ENCODE results near the gene WDR27. TPM values are rescaled to one million over a fixed set of nuclear protein-coding genes. Genes with fewer than 3 reads are reported as not detected.

WDR27 gene
- polyA plus RNA-seq, 3 donors = 0.95 to 20.5 (median 2.0) TPM

GRCh38 chr6:169479783-169480495, 221.9 kb downstream of the WDR27 start:
- intact Hi-C loops (cut with micrococcal nuclease) = no loop called here
- DNase-seq = no peak
- H3K4me3 Mint-ChIP-seq = no peak overlapping the region
- Histone ChIP-seq H3K4me3 (replicated peaks in 1 of 3; ENCODE audit: low read depth in 2 of 3, low read length in 3 of 3) (no peak overlapping the region), H2AFZ (ENCODE audit: insufficient read depth, low read depth, low read length, poor library complexity, severe bottlenecking) (no peak overlapping the region), H3K4me2 (replicated peaks; ENCODE audit: extremely low read depth, low read length, poor library complexity, severe bottlenecking) (no peak overlapping the region), H3K4me1 (ENCODE audit: control insufficient read depth in 1 of 2, insufficient read depth in 2 of 2, low read length in 2 of 2) (no peaks in the 10 kb centered on the region), H3K36me3 (replicated peaks in 1 of 2; ENCODE audit: control insufficient read depth in 1 of 2, insufficient read depth in 2 of 2, low read length in 2 of 2) (no peaks in the 10 kb centered on the region), H4K20me1 (ENCODE audit: insufficient read depth, low read length) (no peaks in the 10 kb centered on the region), H3K79me2 (ENCODE audit: insufficient read depth, low read length) (no peaks in the 10 kb centered on the region), H3K27ac (ENCODE audit: low read depth in 1 of 2, low read length in 2 of 2) (no peak overlapping the region), H3K9ac (ENCODE audit: insufficient read depth, low read length, poor library complexity, severe bottlenecking) (no peak overlapping the region), H3K9me3 (replicated peaks in 1 of 2; ENCODE audit: control insufficient read depth in 1 of 2, insufficient read depth in 1 of 2, low read length in 2 of 2) (peaks cover 31 to 36% of the 10 kb centered on the region in 2 donors), H3K27me3 (ENCODE audit: control insufficient read depth in 2 of 2, insufficient read depth in 2 of 2, low read length in 2 of 2) (no peaks in the 10 kb centered on the region)
- H3K27ac Mint-ChIP-seq = no peak overlapping the region
- H3K27me3 Mint-ChIP-seq (ENCODE audit: low read depth in 3 of 3) = no peaks in the 10 kb centered on the region
- H3K9me3 Mint-ChIP-seq = peaks cover 20 to 57% (median 34%) of the 10 kb centered on the region in 7 donors
- no peaks in the 10 kb centered on the region for H3K36me3 Mint-ChIP-seq
- no peaks in the 10 kb centered on the region for H3K4me1 Mint-ChIP-seq
- TF ChIP-seq CTCF (IDR thresholded peaks at IDR 0.05) = no peak
- WGBS (ENCODE audit: insufficient coverage) = 98% methylated on average over 34 of the region's 34 CpGs

- Histone ChIP-seq H3K79me2 (ENCODE audit: insufficient read depth, low read length) (no peaks in the 10 kb centered on the region), H3K4me3 (replicated peaks in 1 of 3; ENCODE audit: low read depth in 2 of 3, low read length in 3 of 3) (no peak overlapping the region), H3K9ac (ENCODE audit: insufficient read depth, low read length, poor library complexity, severe bottlenecking) (no peak overlapping the region), H4K20me1 (ENCODE audit: insufficient read depth, low read length) (no peaks in the 10 kb centered on the region), H3K27ac (ENCODE audit: low read depth in 1 of 2, low read length in 2 of 2) (no peak overlapping the region), H2AFZ (ENCODE audit: insufficient read depth, low read depth, low read length, poor library complexity, severe bottlenecking) (no peak overlapping the region), H3K4me2 (replicated peaks; ENCODE audit: extremely low read depth, low read length, poor library complexity, severe bottlenecking) (no peak overlapping the region), H3K36me3 (replicated peaks in 1 of 2; ENCODE audit: control insufficient read depth in 1 of 2, insufficient read depth in 2 of 2, low read length in 2 of 2) (no peaks in the 10 kb centered on the region), H3K9me3 (replicated peaks in 1 of 2; ENCODE audit: control insufficient read depth in 1 of 2, insufficient read depth in 1 of 2, low read length in 2 of 2) (peaks cover 17 to 30% of the 10 kb centered on the region in 2 donors), H3K27me3 (ENCODE audit: control insufficient read depth in 2 of 2, insufficient read depth in 2 of 2, low read length in 2 of 2) (no peaks in the 10 kb centered on the region), H3K4me1 (ENCODE audit: control insufficient read depth in 1 of 2, insufficient read depth in 2 of 2, low read length in 2 of 2) (no peaks in the 10 kb centered on the region)
- intact Hi-C loops (cut with micrococcal nuclease) = no loop called here
- Mint-ChIP-seq H3K27me3 (ENCODE audit: low read depth in 3 of 3) (peaks cover 0 to 2% (median 0%) of the 10 kb centered on the region in 3 donors), H3K27ac (no peak overlapping the region), H3K36me3 (no peaks in the 10 kb centered on the region), H3K4me3 (no peak overlapping the region), H3K9me3 (peaks cover 6 to 42% (median 22%) of the 10 kb centered on the region in 7 donors), H3K4me1 (no peaks in the 10 kb centered on the region)
- no CpG with 5 or more reads among the region's 1 CpG for WGBS (ENCODE audit: insufficient coverage)
- TF ChIP-seq CTCF (IDR thresholded peaks at IDR 0.05) = no peak
- DNase-seq = no peak
Observed at GRCh38 chr6:169474362-169474761, 227.5 kb downstream of the WDR27 start.

Data from CD14-positive monocyte (primary cell).